Uterus (tissue), 4 donors: ENCODE results near the gene THY1. TPM values are rescaled to one million over a fixed set of nuclear protein-coding genes. Genes with fewer than 3 reads are reported as not detected.

ENCODE experiments used
- DNase-seq, 2 donors: peaks; one replicate each; pipeline ENCODE4 v3.0.0-alpha.2; 2019 to 2020
- H3K27ac ChIP-seq, 2 donors: fragments of 200-600 bp; sonication (generic); 1 replicate in 1 of 2; 2 replicates in 1 of 2; pipeline ENCODE4 v1.5.1; 2016 to 2018
- H3K27me3 ChIP-seq, 2 donors: fragments of 200-600 bp; sonication (generic); one replicate each; pipeline ENCODE4 v1.5.1; 2018 to 2019; ENCODE audit warnings: control low read depth in 1 of 2
- H3K36me3 ChIP-seq, 2 donors: fragments of 200-600 bp; sonication (generic); one replicate each; pipeline ENCODE4 v1.5.1; 2019; ENCODE audit warnings: control low read depth in 1 of 2
- H3K4me1 ChIP-seq, 2 donors: fragments of 200-600 bp; sonication (generic); one replicate each; pipeline ENCODE4 v1.5.1; 2018 to 2019; ENCODE audit warnings: control low read depth in 1 of 2
- H3K4me3 ChIP-seq, 2 donors: fragments of 200-600 bp; sonication (generic); 1 replicate in 1 of 2; 2 replicates in 1 of 2; pipeline ENCODE4 v1.5.1; 2018 to 2019; ENCODE audit warnings: mild to moderate bottlenecking in 1 of 2
- H3K9me3 ChIP-seq, 2 donors: fragments of 200-600 bp; sonication (generic); one replicate each; pipeline ENCODE4 v1.5.1; 2019; ENCODE audit warnings: control low read depth in 1 of 2
- POLR2A ChIP-seq, 2 donors: fragments of 450-650 bp; IDR thresholded peaks; one replicate each; pipeline ENCODE4 v1.6.1; 2016; ENCODE audit warnings: antibody characterized with exemption in 2 of 2, mild to moderate bottlenecking in 1 of 2, moderate library complexity in 1 of 2
- intact Hi-C: fragments of 100-400 bp; cut with DNase I; formaldehyde crosslinking; loops from one replicate; pipeline ENCODE4 v1.15.1; 2023; ENCODE audit warnings: low total_unique reads
- total RNA-seq, 4 donors: library from RNA; depleted of rRNA in 3 of 4; stranded (reverse); fragments of >200 nt in 3 of 4; gene quantifications; one replicate each; pipeline versions ENCODE4 v1.1.0 to v1.2.4, GENCODE V29; 2014 to 2023
- TF ChIP-seq, protein P1 (sequence below), 4 experiments: fragments of 200-600 bp in 2 of 4; fragments of 450-650 bp in 2 of 4; sonication (generic) in 2 of 4; IDR thresholded peaks; one replicate each; pipeline ENCODE4 v1.5.1; 2016 to 2019; ENCODE audit warnings: antibody characterized with exemption in 4 of 4, mild to moderate bottlenecking in 2 of 4, moderate library complexity in 1 of 4
- donor health status: DM: yes; HTN: yes; CAD: no.

Gene THY1
- total RNA-seq, 4 donors from 2014 or later: 10.7 to 88.9 (median 41.3) TPM

DNA sequence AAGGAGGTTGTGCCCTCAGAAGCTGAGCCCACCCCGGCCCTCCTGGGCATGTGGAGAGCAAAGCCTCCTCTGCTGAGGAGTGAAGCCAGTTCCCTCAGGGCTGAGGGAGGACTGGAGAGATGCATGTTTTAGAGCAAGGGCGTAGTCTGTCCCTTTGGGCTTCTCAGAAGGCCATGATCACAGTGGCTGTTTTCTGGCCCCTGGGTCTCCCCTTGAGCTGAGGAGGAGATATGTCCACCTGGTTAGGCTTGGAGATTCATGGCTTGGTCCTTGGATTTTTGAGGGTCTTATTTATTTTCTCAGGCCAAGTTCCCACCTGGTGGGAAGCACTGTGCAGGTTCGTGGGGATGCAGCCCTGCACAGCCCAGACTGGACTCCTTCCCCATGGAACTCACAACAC, 46.5 kb upstream of the THY1 start:
- no peak overlapping the region for H3K27ac ChIP-seq
- H3K4me3 ChIP-seq: no peak overlapping the region
- H3K36me3 ChIP-seq: no peaks in the 10 kb centered on the region
- peaks cover 0 to 6% of the 10 kb centered on the region in 2 donors for H3K4me1 ChIP-seq
- DNase-seq: no peak
- intact Hi-C loops: no loop called here
- TF ChIP-seq, protein P1, sequence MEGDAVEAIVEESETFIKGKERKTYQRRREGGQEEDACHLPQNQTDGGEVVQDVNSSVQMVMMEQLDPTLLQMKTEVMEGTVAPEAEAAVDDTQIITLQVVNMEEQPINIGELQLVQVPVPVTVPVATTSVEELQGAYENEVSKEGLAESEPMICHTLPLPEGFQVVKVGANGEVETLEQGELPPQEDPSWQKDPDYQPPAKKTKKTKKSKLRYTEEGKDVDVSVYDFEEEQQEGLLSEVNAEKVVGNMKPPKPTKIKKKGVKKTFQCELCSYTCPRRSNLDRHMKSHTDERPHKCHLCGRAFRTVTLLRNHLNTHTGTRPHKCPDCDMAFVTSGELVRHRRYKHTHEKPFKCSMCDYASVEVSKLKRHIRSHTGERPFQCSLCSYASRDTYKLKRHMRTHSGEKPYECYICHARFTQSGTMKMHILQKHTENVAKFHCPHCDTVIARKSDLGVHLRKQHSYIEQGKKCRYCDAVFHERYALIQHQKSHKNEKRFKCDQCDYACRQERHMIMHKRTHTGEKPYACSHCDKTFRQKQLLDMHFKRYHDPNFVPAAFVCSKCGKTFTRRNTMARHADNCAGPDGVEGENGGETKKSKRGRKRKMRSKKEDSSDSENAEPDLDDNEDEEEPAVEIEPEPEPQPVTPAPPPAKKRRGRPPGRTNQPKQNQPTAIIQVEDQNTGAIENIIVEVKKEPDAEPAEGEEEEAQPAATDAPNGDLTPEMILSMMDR (IDR thresholded peaks at IDR 0.05): no peak
- TF ChIP-seq POLR2A (IDR thresholded peaks at IDR 0.05): no peak
- H3K27me3 ChIP-seq: no peaks in the 10 kb centered on the region
- no peaks in the 10 kb centered on the region for H3K9me3 ChIP-seq

GRCh38 chr11:119468511-119468910, 45.5 kb upstream of the THY1 start:
- H3K27ac ChIP-seq: no peak overlapping the region
- no peak overlapping the region for H3K4me3 ChIP-seq
- H3K27me3 ChIP-seq: no peaks in the 10 kb centered on the region
- intact Hi-C loops: no loop called here
- peaks cover 0 to 6% of the 10 kb centered on the region in 2 donors for H3K4me1 ChIP-seq
- no peak for DNase-seq
- no peak for TF ChIP-seq POLR2A (IDR thresholded peaks at IDR 0.05)
- TF ChIP-seq, protein P1 (IDR thresholded peaks at IDR 0.05): no peak
- no peaks in the 10 kb centered on the region for H3K9me3 ChIP-seq
- no peaks in the 10 kb centered on the region for H3K36me3 ChIP-seq

DNA sequence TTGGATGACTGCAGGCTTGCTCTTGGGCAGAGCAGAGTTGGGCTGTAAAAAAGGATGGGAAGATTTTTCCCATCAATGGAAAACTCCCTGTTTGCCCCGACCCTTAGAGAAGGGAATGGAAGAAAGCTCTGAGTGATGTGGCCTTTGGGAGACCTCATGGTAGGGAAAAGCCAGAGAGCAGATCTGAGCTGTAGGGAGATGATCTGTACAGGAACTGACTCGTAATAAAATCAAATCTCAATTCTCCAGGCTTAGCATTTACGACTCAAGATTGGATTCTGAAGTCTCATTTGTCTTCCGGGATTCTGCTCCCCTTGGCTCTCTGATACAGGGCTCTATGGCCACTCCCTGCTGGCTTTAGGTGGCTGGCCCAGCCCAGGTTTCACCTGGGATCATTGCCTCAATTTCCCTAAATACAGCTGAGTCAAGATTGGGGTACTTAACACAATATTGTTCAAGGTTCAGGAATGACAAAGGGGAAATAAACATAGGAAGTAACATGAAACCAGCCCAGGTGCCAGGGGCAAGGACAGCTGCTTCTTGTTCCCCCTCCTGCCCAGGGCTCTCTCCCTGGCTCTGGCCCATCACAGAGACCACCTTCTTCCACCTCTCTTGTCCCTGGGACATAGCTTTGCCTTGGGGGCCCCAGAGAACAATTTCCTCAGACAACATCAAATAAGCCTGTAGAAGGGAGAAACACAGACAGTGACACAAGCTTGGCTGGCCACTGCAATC, 38.4 kb upstream of the THY1 start:
- no peak for DNase-seq
- Histone ChIP-seq H3K36me3 (no peaks in the 10 kb centered on the region), H3K9me3 (no peaks in the 10 kb centered on the region), H3K27me3 (no peaks in the 10 kb centered on the region), H3K4me3 (no peak overlapping the region), H3K4me1 (no peaks in the 10 kb centered on the region), H3K27ac (peak overlapping the region; percentile 24 to 73)
- TF ChIP-seq POLR2A (IDR thresholded peaks at IDR 0.05): no peak
- TF ChIP-seq, protein P1 (IDR thresholded peaks at IDR 0.05): no peak
- intact Hi-C loops: no loop called here

DNA sequence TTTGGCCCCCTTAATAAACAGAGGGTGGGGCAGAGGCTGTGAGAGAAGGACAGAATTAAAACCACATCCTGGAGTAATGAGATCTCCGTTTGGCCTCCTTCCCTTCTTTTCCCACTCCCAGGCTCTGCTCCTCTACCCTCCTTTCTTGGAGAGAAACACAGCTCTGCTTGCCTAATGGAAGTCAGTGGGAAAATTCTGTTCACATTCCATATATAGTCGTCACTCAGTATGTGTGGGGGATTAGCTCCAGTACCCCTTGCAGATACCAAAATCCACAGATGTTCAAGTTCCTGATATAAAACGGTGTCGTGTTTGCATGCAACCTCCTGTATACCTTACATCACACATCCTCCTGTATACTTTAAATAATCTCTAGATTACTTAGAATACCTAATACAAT, 37.6 kb upstream of the THY1 start:
- Histone ChIP-seq H3K27ac (peak overlapping the region in 1 of 2 donors; percentile 73), H3K9me3 (no peaks in the 10 kb centered on the region)
- intact Hi-C loops: no loop called here

DNA sequence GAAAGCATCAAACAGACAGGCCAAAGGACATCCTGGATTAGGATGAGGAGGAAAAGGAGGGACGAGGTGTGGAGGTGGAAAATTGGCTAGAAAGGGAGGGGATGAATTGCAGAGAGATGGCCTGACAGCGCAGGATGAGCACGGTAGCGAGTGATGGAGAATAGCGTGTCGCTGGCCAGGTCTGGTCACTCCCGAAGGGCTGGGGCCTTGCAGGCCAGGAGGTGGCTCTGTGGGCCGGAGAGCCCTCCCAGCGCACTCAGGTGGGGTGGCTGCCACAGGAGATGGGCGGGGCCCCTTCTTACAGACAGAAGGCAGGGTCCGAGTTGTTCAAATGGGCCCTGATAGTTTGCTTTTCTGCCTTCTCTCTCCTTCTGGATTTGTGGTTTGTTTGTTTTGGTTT, 37.1 kb upstream of the THY1 start:
- TF ChIP-seq POLR2A (IDR thresholded peaks at IDR 0.05): no peak
- TF ChIP-seq, protein P1 (IDR thresholded peaks at IDR 0.05): no peak
- Histone ChIP-seq H3K36me3 (no peaks in the 10 kb centered on the region), H3K27me3 (no peaks in the 10 kb centered on the region), H3K9me3 (no peaks in the 10 kb centered on the region), H3K4me3 (no peak overlapping the region), H3K27ac (peak overlapping the region in 1 of 2 donors; percentile 73), H3K4me1 (no peaks in the 10 kb centered on the region)
- intact Hi-C loops: no loop called here
- no peak for DNase-seq

More for the DNA sequence above, 37.6 kb upstream of the THY1 start:
- DNase-seq: no peak
- Histone ChIP-seq H3K36me3 (no peaks in the 10 kb centered on the region), H3K4me1 (no peaks in the 10 kb centered on the region), H3K4me3 (no peak overlapping the region), H3K27me3 (no peaks in the 10 kb centered on the region)
- TF ChIP-seq, protein P1 (IDR thresholded peaks at IDR 0.05): no peak
- TF ChIP-seq POLR2A (IDR thresholded peaks at IDR 0.05): no peak
